ENCODE data around the gene NKAPD1. TPM values are rescaled to one million over a fixed set of nuclear protein-coding genes. Genes with fewer than 3 reads are reported as not detected.

Gene NKAPD1
- total RNA-seq, 1 experiment from 2014 or later = 19.7 TPM

- in situ Hi-C loops (cut with HindIII; ENCODE audit: low pct_unique_long_range_greater_than_20kb, low sequenced_read_pairs) (no loop called here), intact Hi-C loops (cut with micrococcal nuclease; ENCODE audit: unreplicated experiment) (no loop called here)
- Histone ChIP-seq H3K27me3 (ENCODE audit: control insufficient read depth, insufficient read depth, low read length) (no peaks in the 10 kb centered on the region), H3K27ac (ENCODE audit: low read length) (no peak overlapping the region), H3K9me3 (ENCODE audit: control insufficient read depth, insufficient read depth, low read depth, low read length) (no peaks in the 10 kb centered on the region), H3K4me1 (ENCODE audit: control insufficient read depth, insufficient read depth, low read length) (no peaks in the 10 kb centered on the region), H3K4me3 (ENCODE audit: low read depth in 2 of 2, low read length in 2 of 2) (no peak overlapping the region), H3K36me3 (ENCODE audit: control insufficient read depth, insufficient read depth, low read length) (no peaks in the 10 kb centered on the region)
- no TSS peak for BruUV-seq (replicated peaks)
- CTCF ChIA-PET = no interaction called here
- DNase-seq (ENCODE audit: low read depth, low spot score) = no peak
- ATAC-seq = no peak
- POLR2A ChIA-PET = interaction anchor here (0.6 kb wide), 1 partner anchor 16 kb away, joined by 11 read pairs; no protein-coding TSS in a partner anchor
- no peak for TF ChIP-seq POLR2AphosphoS5 (IDR thresholded peaks at IDR 0.05; ENCODE audit: low read depth, low read length)
- TF ChIP-seq SIN3A (IDR thresholded peaks at IDR 0.05; ENCODE audit: borderline replicate concordance, insufficient read depth, low read depth, low read length) = no peak
- no peak for TF ChIP-seq TCF7L2 (IDR thresholded peaks at IDR 0.05; ENCODE audit: low read depth, low read length)
- no peak for TF ChIP-seq CTCF (IDR thresholded peaks at IDR 0.05)
- TF ChIP-seq REST (IDR thresholded peaks at IDR 0.05; ENCODE audit: insufficient read depth in 1 of 2, low read depth in 2 of 2, low read length in 1 of 2) = no peak
These were observed 32.0 kb downstream of the NKAPD1 start for GRCh38 chr11:112106070-112106469.

- DNase-seq (ENCODE audit: low read depth, low spot score) = no peak
- TF ChIP-seq CTCF (IDR thresholded peaks at IDR 0.05) (peak; percentile 71; the same call in 1 of the 2 replicates), REST (IDR thresholded peaks at IDR 0.05; ENCODE audit: insufficient read depth in 1 of 2, low read depth in 2 of 2, low read length in 1 of 2) (no peak)
- no peaks in the 10 kb centered on the region for H3K36me3 ChIP-seq (ENCODE audit: control insufficient read depth, insufficient read depth, low read length)
- H3K4me3 ChIP-seq (ENCODE audit: low read depth in 2 of 2, low read length in 2 of 2) = no peak overlapping the region
- CTCF ChIA-PET = interaction anchor here (0.6 to 1.6 kb wide), 11 partner anchors 8 to 336 kb away, joined by 3 to 18 read pairs (median 4); partner anchors contain the start of gene BCO2
- no peaks in the 10 kb centered on the region for H3K4me1 ChIP-seq (ENCODE audit: control insufficient read depth, insufficient read depth, low read length)
- peak overlapping the region; percentile 24; the same call in 1 of the 2 replicates for H3K27ac ChIP-seq (ENCODE audit: low read length)
- no TSS peak for BruUV-seq (replicated peaks)
- H3K27me3 ChIP-seq (ENCODE audit: control insufficient read depth, insufficient read depth, low read length) = no peaks in the 10 kb centered on the region
- POLR2A ChIA-PET = interaction anchor here (0.6 to 1.1 kb wide), 2 partner anchors 31 to 44 kb away, joined by 3 to 7 read pairs; no protein-coding TSS in a partner anchor
- intact Hi-C loops (cut with micrococcal nuclease; ENCODE audit: unreplicated experiment) (loop anchor here (2.0 kb wide), 2 partner anchors 61 to 167 kb away; partner anchors contain the start of gene BCO2), in situ Hi-C loops (cut with HindIII; ENCODE audit: low pct_unique_long_range_greater_than_20kb, low sequenced_read_pairs) (no loop called here)
- peak; percentile 87 for ATAC-seq
- H3K9me3 ChIP-seq (ENCODE audit: control insufficient read depth, insufficient read depth, low read depth, low read length) = no peaks in the 10 kb centered on the region
These were observed 39.7 kb downstream of the NKAPD1 start for GRCh38 chr11:112113539-112114457.

All from Panc1 (cell line).